ENCODE measurements around the gene GPR63.
A peak's percentile ranks its signal among the peaks of the same experiment; 100 is the strongest.

The GPR63 gene

DNA sequence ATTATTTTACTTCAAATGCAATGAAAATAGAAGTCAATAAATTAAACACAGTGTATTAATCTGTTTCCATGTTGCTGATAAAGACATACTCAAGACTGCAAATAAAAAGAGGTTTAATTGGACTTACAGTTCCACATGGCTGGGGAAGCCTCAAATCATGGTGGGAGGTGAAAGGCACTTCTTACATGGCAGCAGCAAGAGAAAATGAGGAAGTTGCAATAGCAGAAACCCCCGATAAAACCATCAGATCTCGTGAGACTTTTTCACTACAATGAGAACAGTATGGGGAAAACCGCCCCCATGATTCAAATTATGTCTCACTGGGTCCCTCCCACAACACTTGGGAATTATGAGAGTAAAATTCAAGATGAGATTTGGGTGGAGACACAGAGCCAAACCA, 82.2 kb downstream of the GPR63 start:
- DNase-seq (ENCODE audit: low spot score) = peak; percentile 11

DNA sequence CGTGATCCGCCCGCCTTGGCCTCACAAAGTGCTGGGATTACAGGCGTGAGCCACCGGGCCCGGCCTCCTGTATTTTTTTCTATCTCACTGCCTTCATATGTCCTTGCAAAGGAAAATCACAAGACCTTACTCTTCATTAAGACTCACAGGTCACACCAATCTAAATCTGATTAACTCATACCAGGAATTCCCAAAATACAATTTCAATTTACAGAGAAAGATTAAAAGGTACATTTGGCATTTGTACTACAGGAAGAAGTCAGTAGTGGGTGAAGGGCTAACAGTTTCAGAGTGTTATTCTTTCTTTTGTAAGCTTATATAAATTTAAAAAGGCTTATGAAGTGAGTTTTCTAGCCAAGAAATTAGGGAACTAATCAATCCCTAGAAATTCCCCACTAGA, 87.4 kb downstream of the GPR63 start:
- no peak for DNase-seq (ENCODE audit: low spot score)
